T-helper 2 cell treated with Interferon-gamma antibody and Interleukin-4, amounts not matched to agents 100 ng/mL and 5 ng/mL, for 36 hours (primary cell): ENCODE measurements around the gene KRTAP12-1. TPM values are rescaled to one million over a fixed set of nuclear protein-coding genes. Genes with fewer than 3 reads are reported as not detected.

ENCODE experiments used
- intact Hi-C: fragments of 100-400 bp; cut with micrococcal nuclease; formaldehyde crosslinking; loops from one replicate; pipeline ENCODE4 v1.15.1; 2023
- total RNA-seq: library from RNA; stranded (reverse); gene quantifications from 2 replicates; pipeline ENCODE4 v1.2.3, GENCODE V29; 2022

KRTAP12-1 gene, protein sequence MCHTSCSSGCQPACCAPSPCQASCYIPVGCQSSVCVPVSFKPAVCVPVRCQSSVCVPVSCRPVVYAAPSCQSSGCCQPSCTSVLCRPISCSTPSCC
- total RNA-seq: not detected in 2 replicates

DNA sequence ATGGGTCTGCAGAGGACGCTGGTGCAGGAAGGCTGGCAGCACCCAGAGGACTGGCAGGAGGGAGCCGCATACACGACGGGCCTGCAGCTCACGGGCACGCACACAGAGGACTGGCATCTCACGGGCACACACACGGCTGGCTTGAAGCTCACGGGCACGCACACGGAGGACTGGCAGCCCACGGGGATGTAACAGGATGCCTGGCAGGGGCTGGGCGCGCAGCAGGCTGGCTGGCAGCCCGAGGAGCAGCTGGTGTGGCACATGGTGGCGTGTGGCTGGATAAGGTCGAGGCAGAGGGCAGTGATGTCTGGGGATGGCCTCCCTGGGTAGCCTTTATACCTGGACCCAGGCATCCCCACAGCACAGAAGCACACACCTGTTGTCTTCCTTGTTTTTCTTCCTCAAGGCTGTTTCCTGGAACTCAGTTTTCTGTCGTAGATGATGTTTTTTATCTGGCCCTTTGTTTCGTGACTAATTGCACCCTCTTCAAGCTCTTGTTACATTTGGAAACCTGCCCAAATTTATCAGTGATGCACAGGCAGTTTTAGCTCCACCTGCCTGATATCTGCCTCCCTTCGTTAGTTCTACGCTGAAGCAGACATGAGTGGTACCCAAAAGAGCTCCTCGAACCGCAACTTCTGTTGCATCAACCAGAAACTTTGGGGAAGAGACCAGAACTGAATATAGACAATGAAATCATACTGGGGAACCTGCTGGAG lies at the start of gene KRTAP12-1:
Gene KRTAP12-1, minus strand, starts transcription at position 303 of the 719 bp plus-strand sequence. Its CDS starts 40 bp downstream, at position 263.
- intact Hi-C loops: no loop called here

DNA sequence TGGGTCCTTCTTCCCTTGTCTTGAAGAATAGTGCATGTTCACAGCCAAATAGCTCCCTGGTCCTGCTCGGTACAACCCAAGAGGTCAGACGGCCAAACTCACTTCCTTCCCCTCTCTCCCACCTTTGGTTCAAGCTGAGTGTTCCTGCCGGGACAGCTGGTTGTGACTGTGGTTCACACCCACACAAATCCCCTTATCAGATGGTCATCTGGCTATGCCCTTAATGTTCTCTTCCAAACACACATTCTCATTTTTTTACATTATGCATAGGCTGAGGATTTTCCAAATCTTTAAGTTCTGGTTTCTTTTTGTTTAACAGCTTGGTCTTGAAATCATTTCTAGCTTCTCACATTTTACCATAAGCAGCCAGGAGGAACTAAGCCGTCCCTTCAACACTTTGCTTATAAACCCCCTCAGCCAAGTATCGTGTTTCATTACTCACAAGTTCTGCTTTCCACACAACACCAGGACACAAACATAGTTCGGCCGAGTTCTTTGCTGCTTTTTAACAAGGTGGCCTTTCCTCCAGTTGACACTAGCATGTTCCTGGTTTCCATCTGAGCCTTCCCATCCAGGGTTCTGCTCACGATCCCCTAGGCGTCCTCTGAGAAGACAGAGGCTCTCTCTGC lies 49.1 kb upstream of the KRTAP12-1 start:
- intact Hi-C loops: no loop called here

DNA sequence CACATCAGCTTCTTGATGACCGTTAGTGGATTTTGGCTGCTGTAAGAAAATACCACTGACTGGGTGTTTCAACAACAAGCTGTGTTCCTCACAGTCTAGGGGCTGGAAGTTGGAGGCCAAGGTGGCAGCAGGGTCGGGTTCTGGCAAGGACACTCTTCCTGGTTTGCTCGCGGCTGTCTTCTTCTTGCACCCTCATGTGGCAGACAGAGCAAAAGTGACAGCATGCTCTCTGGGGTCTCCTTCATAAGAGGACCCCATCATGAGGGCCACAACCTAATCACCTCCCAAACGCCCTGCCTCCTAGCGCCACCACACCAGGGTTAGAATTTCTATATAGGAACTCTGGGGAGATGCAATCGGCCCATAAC lies 48.0 kb upstream of the KRTAP12-1 start:
- intact Hi-C loops: no loop called here

DNA sequence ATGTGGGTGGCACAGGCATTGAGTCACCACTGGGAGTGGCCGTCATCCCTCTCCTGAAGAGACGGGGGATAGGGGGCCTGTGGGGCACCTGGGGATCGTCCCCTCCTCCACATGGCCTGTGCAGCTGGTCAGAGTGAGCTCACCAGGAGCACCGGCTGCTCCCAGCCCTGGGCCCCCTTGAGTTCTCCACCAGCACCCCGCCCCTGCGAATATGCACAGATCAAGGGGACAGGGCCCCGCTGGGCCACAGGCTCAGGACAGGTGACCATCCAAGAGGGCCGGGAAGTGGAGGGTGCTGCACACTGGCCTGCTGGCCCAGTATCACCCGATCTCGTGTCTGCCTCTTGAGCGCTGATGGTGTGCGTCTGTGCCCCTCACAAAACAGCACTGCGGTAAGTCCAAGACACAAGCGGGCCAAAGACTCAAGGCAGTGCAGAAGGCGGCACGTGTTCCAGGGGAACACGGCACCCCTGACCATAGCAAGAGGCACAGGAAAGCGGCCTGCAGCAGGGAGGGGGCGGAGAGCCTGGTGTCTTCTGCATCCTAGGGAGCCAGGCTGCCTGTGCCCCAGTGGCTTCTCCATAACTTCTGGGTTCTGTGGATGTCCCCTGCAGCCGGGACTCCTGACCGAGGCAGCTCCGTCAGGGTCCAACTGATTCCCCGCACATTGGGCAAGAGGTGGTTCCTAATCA lies 47.5 kb upstream of the KRTAP12-1 start:
- intact Hi-C loops: no loop called here

DNA sequence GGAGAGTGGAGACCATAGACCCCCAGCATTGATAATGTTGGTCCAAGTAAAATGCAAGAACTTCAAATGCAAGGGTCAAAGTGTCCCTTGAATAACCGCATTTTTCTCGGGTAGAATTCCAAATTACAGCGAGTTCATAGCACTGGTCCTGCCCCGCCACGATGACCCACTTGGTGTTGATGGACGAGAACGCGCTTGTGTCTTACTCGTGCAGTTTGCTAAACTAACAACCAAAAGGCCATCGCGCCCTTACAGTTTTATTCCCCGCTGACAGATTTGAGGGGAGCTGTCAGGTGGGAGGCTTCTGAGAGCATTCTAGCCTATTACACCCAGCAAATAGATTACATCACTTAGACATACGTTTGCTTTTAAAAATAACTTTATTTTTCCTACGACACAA lies 46.8 kb upstream of the KRTAP12-1 start:
- intact Hi-C loops: no loop called here

DNA sequence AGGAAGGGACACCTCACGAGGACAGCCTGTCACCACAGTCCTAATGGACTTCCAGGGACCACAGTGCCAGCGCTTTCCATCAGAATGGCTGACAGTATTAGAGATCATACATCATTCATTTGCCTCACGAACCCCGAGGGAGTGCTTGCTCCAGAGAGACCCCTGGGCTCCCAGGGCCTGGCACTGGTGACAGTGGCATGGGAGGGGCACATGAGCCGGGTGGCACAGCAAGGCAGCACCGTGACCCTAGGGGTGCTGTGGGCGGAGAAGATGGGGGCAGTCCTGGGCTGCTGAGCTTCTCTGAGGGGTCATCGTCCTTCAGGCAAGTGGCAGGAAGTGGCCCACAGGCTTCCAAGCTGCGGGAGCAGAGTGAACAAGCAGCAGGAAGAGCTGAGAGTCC lies 45.8 kb upstream of the KRTAP12-1 start:
- intact Hi-C loops: no loop called here

DNA sequence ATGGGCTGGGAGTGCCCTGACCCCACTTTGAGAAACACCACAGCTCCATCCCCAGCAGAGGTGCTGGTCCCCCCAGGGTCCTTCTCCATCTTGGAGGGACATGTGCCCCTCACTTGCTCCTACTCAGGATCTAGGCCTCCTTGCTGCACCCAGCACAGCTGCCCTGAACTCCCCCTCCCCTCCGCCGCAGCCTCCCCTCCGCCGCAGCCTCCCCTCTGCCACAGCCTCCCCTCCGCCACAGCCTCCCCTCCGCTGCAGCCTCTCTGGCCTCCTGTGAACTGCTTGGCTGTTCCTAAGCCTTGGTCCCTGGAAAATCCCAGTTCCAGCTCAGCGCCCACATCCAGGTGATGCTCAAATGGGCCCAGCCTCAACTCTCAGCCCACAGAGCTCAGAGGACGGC lies 45.4 kb upstream of the KRTAP12-1 start:
- intact Hi-C loops: no loop called here

DNA sequence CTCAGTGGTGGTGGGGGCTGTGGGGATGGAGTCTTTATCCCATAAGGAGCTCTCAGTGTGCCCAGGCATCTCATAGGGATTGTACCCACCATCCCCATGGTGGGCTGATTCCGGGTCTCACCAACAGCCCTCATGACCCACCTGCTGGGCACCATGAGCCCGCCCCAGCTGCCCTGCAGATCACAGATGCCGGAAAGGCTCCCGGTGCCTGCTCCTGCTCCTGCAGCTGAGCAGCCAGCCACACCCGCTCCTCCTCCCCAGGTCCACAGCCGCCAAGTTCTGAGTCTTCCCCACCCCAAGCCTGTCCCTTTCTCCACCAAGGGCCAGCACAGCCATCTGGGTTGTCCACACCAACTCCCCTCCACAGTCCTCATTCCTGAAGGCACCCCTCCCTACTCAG lies 44.9 kb upstream of the KRTAP12-1 start:
- intact Hi-C loops: no loop called here

DNA sequence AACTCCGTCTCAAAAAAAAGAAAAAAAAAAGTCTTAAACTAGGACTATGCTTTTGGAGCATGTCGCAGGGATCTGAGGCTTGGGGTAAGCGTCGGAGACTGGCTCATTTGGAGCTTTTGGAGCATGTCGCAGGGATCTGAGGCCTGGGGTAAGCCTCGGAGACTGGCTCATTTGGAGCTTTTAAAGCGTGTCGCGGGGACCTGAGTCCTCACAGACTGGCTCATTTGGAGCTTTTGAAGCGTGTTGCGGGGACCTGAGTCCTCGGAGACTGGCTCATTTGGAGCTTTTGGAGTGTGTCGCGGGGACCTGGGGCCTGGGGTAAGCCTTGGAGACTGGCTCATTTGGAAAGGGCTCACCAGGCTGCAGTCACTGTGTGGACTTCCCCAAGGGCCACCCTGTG lies 43.0 kb upstream of the KRTAP12-1 start:
- intact Hi-C loops: no loop called here

DNA sequence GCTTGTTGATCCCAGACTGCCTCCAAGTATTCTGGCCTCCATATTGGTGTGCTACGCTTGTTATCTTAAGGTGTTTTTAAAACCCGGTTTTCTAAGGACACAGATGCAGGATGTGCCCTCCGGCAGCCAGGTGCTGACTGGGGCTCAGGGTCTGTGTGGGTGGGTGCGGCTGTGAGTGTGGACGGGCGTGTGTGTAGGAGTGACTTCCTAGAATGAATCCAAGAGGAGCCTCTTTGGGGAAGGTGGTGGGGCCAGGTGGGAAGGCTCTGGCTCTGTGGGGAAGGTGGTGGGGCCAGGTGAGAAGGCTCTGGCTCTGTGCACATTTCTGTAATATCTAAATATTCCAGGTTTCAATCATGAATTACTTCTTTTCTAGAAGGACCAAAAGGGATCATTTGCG lies 42.2 kb upstream of the KRTAP12-1 start:
- intact Hi-C loops: no loop called here

DNA sequence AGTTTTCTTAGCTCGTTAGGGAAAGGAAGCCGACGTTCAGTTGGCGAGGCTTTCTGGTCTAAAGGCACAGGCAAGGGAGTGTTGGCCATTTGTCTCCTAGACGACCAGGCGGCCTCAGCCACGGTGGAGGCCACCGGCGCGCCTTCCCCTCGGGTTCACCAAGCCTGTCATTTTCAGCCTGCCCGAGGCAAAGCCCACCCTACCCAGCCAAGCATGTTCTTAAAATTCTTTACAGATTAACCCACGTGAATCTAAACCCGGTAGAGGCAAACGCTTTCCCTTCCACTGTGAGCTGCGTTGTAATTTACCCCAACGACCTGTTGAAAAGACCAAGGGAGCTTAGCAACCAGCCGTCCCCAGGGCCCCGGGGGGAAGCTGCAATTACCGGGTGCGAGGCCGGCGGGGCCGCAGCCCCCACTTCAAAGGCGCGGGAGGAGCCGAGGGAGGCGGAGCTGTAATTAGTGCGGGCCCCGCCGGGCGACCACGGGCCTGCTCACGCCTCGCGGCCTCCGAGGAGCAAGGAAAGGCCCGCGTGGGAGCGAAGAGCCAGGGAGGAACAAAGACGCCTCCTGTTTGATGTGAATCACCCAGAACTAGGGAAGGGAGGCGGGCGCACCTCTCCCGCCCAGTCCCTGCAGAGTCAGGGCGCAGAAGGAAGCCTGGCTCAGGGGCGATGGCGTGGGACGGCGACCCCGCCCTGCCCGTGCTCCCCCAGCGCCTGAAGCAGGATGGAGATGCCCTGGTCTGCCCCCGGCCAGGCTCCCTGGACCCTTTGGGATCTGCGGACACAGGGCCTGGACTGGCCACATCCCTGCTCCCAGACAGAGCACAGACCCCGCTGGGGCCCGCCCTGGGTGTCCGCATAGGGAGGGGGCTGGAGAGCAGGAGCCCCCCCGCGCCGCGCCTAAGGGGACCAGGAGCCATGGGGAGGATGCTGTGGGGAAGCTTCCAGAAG lies 41.5 kb upstream of the KRTAP12-1 start:
- intact Hi-C loops: no loop called here

DNA sequence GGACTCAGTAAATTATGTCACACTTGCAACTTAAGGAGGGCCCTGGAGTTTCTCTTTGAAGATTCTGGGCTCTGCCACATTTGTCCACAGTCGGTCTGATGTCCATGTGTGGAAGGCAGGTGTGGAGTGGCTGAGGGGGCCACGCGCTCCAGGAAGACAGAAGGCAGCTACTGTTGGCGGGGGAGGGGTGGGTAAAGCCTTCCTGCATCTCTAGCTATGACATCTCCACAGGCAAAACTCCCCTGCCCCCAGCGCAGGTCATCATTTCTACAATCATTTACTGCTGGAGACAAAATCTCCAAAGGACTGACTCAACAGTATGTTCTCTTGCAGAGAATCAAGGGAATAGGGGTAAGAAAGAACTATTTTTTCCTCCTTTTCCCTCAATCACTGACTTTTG lies 40.8 kb upstream of the KRTAP12-1 start:
- intact Hi-C loops: no loop called here

DNA sequence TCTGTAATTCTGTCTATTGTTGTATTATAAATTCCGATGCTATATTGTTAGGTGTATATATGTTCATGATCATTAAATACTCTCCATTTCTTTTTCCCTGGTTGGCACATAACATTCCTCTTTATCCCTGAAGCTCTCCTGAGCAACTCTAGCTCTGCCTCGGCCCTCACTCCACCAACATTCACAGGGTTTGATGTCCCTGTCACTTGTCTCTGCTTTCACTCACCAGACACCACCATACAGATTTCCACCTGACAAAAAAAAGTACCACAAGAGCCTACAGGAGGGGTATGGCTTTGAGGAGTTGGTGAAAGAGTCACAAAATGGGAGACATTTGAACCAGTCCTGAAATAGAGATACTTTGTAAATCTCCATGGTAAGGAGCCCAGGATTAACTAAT lies 38.2 kb upstream of the KRTAP12-1 start:
- intact Hi-C loops: no loop called here

DNA sequence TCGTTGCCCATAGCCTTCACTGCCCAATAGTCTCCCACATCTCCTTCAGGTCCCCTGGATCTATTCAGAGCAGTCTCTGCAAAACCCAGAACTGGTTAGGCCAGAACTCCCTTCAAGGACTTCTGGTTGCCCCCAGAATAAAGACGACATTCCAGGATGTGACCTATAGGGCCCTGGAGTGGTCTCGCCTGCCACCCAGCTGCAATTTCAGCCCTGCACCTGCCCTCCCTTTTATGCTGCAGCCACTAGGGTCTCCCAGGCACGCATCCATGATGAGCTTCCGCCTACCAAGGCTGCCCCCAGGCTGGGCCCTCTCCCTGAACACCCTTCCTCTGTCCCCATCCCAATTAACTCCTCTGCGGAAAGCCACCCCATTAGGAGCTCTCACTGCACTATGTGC lies 36.6 kb upstream of the KRTAP12-1 start:
- intact Hi-C loops: no loop called here

DNA sequence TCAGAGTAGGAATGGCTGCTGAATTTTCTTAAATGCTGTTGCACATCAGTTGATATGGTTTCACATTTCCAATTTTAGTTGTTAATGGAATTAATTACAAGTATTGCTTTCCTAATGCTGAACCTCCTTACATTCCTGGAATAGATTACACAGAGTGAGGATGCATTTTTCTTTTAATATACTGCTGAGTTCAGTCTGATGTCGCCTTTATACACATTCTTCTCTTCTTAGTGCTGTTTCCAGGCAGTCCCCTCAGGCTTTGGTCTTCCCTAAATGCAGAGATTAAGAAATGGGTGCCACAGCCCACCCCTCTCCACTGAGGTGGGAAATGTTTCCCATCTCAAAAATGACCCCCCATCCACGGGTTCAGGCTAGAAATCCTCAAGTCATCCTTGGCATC lies 36.1 kb upstream of the KRTAP12-1 start:
- intact Hi-C loops: no loop called here

DNA sequence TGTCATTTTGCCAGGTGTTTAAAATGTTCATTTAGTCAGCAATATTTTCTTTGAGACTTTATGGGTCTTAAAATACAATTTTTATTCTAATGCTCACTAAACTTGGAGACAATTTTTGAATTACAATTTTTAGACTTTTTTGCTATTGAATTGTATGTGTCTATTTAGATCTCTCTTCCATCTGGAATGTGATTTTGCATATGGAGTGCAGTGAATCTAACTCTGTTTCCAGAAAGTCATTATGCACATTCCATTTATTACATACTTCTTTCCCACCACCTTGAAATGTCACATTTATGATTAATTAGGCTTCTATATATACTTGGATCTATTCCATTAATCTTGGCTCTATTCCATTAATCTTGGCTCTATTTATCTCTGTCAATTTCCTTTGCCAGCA lies 35.0 kb upstream of the KRTAP12-1 start:
- intact Hi-C loops: no loop called here

DNA sequence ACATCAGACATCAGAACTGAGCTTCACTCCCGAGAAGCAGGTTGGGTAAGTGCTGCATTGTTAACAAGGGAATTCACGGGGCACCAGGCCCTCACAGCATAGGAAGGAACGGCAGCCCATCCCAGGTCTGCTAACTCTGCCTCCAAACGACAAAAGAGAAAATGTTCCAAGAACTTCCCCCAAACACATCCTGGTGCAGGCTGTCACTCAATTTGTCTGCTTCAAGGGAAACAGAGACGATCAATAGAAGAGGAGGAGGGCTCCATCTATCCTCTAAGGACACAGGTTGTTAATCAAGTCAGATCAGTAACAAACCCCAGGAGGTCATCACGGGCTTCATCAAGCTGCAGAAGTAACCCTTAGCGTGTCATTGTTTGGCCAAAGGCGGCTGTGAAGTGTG lies 32.9 kb upstream of the KRTAP12-1 start:
- intact Hi-C loops: no loop called here

DNA sequence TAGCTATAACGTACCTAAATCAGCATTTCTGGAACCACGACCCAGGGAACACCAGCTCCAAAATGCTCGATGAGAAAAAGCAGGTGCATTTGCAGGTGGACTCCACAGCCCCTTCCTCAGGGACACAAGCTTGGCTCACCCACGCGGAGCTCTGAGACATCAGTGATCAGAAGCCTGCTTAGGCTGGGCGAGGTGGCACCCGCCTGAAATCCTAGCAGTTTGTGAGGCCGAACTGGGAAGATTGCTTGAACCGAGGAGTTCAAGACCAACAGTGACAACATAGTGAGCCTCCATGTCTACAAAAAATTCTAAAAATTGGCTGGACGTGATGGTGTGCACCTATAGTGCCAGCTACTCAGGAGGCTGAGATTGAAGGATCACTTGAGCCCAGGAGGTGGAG lies 31.9 kb upstream of the KRTAP12-1 start:
- intact Hi-C loops: no loop called here

DNA sequence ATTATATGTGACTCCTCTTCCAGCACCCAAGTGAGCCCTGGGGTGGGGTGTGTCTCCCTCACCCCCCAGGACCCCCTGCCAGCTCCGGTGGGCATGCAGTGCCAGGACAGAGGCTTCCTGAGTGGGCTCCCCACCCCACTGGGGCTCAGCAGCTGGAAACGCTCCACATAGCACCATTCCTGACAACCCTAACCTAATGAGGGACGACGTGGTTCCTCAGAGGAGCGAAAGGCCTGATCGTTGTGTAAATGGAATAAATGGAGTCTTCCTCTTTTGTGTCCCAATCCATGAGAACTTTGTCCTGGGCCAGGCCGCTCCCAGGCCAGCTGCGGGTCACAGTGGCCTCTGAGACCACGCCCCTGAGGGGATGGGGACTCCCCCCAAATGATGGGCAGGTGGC lies 31.2 kb upstream of the KRTAP12-1 start:
- intact Hi-C loops: no loop called here

DNA sequence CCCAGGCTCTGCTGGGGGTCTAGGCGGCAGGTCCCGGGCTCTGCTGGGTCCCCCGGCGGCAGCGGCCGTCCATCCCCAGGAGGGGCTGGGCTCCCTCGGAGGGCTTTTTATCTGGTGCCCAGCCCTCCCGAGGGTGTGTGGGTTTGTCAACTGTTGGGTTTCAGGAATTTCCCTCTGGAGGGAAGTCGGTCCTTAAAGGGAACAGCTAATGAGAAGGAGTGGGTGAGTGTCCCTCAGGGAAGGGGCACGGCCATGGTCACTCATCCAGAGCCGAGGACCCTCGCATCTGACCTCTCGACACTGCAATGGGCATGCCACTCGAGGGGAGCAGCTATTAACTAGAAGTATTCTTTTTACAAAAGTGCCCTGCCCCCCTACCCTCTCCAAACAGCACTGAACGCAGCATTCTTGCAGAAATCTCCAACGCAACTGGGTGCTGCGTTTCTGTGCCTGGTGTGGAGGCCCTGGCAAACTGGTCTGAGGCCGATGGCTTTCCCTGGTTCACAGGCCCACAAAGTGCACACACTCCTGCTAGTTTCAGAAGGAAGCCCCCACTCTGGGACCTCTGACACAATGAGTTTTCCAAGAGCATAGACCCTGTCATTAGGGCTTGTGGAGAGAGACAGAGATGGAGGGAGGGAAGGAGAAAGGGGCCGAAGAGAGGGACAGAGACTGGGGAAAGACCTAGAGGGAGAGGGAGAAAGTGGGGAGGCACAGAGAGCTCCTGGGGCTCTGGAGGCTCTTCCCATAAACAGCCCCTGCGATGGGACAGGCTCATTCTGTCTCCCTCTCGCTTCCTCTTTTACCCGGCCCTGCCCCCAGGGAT lies 30.5 kb upstream of the KRTAP12-1 start:
- intact Hi-C loops: no loop called here
